Thyroid gland (tissue), 4 donors: ENCODE data around the gene IFT25.

Experiments used
- CTCF ChIP-seq, 6 experiments: fragments of 200-600 bp in 3 of 6; fragments of 450-650 bp in 3 of 6; sonication (generic) in 3 of 6; IDR thresholded peaks; one replicate each; pipeline ENCODE4 v1.5.1; 2016 to 2019; ENCODE audit warnings: antibody characterized with exemption in 6 of 6, mild to moderate bottlenecking in 2 of 6, inconsistent platforms in 1 of 6, moderate library complexity in 1 of 6
- POLR2A ChIP-seq, 2 donors: fragments of 450-650 bp; IDR thresholded peaks; one replicate each; pipeline ENCODE4 v1.6.1; 2017; ENCODE audit warnings: antibody characterized with exemption in 2 of 2, mild to moderate bottlenecking in 2 of 2, moderate library complexity in 1 of 2

DNA sequence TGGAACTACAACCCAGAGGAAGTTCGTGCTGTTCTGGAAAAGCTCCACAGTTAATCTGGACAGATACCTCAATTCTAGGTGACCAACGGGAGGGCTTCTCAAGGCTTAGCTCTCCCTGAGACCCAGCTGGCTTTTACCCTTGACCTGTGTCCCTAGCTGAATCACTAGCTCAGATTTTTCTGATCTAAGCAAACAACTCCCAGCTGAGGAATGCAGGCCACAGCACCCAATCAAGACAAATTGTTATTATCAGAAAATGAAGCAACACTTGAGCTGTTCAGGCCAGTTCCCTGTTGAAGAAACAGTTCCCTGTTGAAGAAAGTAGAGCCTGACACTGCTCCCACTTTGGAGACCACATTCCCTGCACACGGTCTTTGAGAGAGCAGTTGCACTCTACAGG is 35.6 kb downstream of the IFT25 start:
- no peak for TF ChIP-seq CTCF (IDR thresholded peaks at IDR 0.05)
- TF ChIP-seq POLR2A (IDR thresholded peaks at IDR 0.05): peak in 1 of 2 donors; percentile 41
